B cell (primary cell): Measurements from ENCODE around the gene TBC1D9B. TPM values are rescaled to one million over a fixed set of nuclear protein-coding genes. Genes with fewer than 3 reads are reported as not detected.
A peak's percentile ranks its signal among the peaks of the same experiment; 100 is the strongest.

Experiments used
- ATAC-seq: fragments of 200-7000 bp; cut with Tn5 transposase; one replicate; pipeline ENCODE4 v1.10.0; 2021; ENCODE audit warnings: low read depth, mild to moderate bottlenecking, moderate number of reproducible peaks, moderate library complexity
- CTCF ChIA-PET: fragments of 350-600 bp; sonication (Branson Sonifier 250); formaldehyde crosslinking; loops from one replicate; lab custom pipeline; 2021; ENCODE audit warnings: antibody characterized with exemption, inconsistent platforms; lab: Charles Lee
- POLR2A ChIA-PET: fragments of 350-600 bp; sonication (Branson Sonifier 250); formaldehyde crosslinking; loops from one replicate; lab custom pipeline; 2021; ENCODE audit warnings: antibody characterized with exemption; lab: Charles Lee
- DNase-seq: peaks from one replicate; pipeline ENCODE4 v3.0.0; 2013
- H2AFZ ChIP-seq: 2 replicates; pipeline ENCODE4 v1.6.1; 2012; ENCODE audit warnings: mild to moderate bottlenecking, low read depth, low read length; ENCODE audit not compliant: insufficient read depth, poor library complexity, severe bottlenecking
- H3K27ac ChIP-seq, 2 donors: 1 replicate in 1 of 2; 2 replicates in 1 of 2; pipeline ENCODE4 v1.5.1; 2012 to 2013; ENCODE audit warnings: low read length in 2 of 2, mild to moderate bottlenecking in 2 of 2, moderate library complexity in 1 of 2
- H3K27me3 ChIP-seq, 4 experiments: fragments of 200-600 bp in 1 of 4; sonication (generic) in 1 of 4; replicated peaks in 1 of 4; 1 replicate in 2 of 4; 2 replicates in 2 of 4; pipeline versions ENCODE4 v1.6.1 to v1.7.0; 2013 to 2016; ENCODE audit warnings: low read length in 3 of 4, mild to moderate bottlenecking in 2 of 4, mixed read lengths in 1 of 4, moderate library complexity in 1 of 4; ENCODE audit not compliant: insufficient read depth in 4 of 4, control insufficient read depth in 3 of 4; ENCODE audit errors: control extremely low read depth in 1 of 4
- H3K36me3 ChIP-seq, 2 experiments: replicated peaks in 1 of 2; 1 replicate in 1 of 2; 2 replicates in 1 of 2; pipeline versions ENCODE4 v1.6.1 to v1.7.1; 2013; ENCODE audit warnings: low read length in 1 of 2; ENCODE audit not compliant: insufficient read depth in 2 of 2, control insufficient read depth in 1 of 2; ENCODE audit errors: control extremely low read depth in 1 of 2, extremely low read depth in 1 of 2
- H3K4me1 ChIP-seq, 2 donors: fragments of 200-600 bp in 1 of 2; sonication (generic) in 1 of 2; 1 replicate in 1 of 2; 2 replicates in 1 of 2; pipeline versions ENCODE4 v1.5.1 to v1.6.1; 2013 to 2017; ENCODE audit warnings: low read length in 2 of 2; ENCODE audit not compliant: control insufficient read depth in 2 of 2, insufficient read depth in 2 of 2
- H3K4me2 ChIP-seq: replicated peaks from 2 replicates; pipeline ENCODE3; 2012; ENCODE audit warnings: mild to moderate bottlenecking, low read depth, low read length; ENCODE audit not compliant: poor library complexity, severe bottlenecking
- H3K4me3 ChIP-seq, 5 experiments: fragments of 200-600 bp in 1 of 5; sonication (generic) in 1 of 5; 1 replicate in 3 of 5; 2 replicates in 2 of 5; pipeline versions ENCODE4 v1.5.1 to v1.7.0; 2011 to 2016; ENCODE audit warnings: low read length in 4 of 5, mild to moderate bottlenecking in 4 of 5, low read depth in 2 of 5, control low read depth in 1 of 5, moderate library complexity in 1 of 5; ENCODE audit not compliant: insufficient read depth in 1 of 5; ENCODE audit errors: control extremely low read depth in 1 of 5, extremely low read depth in 1 of 5
- H3K79me2 ChIP-seq: fragments of 200-600 bp; sonication (generic); one replicate; pipeline ENCODE4 v1.6.0; 2016; ENCODE audit warnings: low read length; ENCODE audit not compliant: control insufficient read depth, insufficient read depth
- H3K9ac ChIP-seq: fragments of 200-600 bp; sonication (generic); 2 replicates; pipeline ENCODE4 v1.6.1; 2017; ENCODE audit warnings: mild to moderate bottlenecking, low read length, moderate library complexity
- H3K9me3 ChIP-seq, 3 donors: one replicate each; pipeline versions ENCODE4 v1.6.1 to v1.7.1; 2013; ENCODE audit warnings: low read length in 2 of 3; ENCODE audit not compliant: control insufficient read depth in 2 of 3, insufficient read depth in 1 of 3; ENCODE audit errors: control extremely low read depth in 1 of 3
- H4K20me1 ChIP-seq: 2 replicates; pipeline ENCODE4 v1.6.0; 2012; ENCODE audit warnings: mild to moderate bottlenecking, low read length; ENCODE audit not compliant: insufficient read depth, control insufficient read depth, poor library complexity, severe bottlenecking
- H3K27ac Mint-ChIP-seq: one replicate; pipeline ENCODE4 v1.8.0; 2021; ENCODE audit warnings: mixed read lengths
- H3K27me3 Mint-ChIP-seq: one replicate; pipeline ENCODE4 v1.8.0; 2021; ENCODE audit warnings: mixed read lengths
- H3K4me1 Mint-ChIP-seq: one replicate; pipeline ENCODE4 v1.8.0; 2021; ENCODE audit warnings: mixed read lengths
- H3K4me3 Mint-ChIP-seq: one replicate; pipeline ENCODE4 v1.8.0; 2021; ENCODE audit warnings: mixed read lengths
- H3K9me3 Mint-ChIP-seq: one replicate; pipeline ENCODE4 v1.8.0; 2022; ENCODE audit warnings: mixed read lengths; ENCODE audit not compliant: insufficient read depth
- EZH2 ChIP-seq: IDR thresholded peaks from 2 replicates; pipeline ENCODE4 v1.6.1; 2012; ENCODE audit warnings: borderline replicate concordance, low read depth, mild to moderate bottlenecking, moderate library complexity, low read length; ENCODE audit not compliant: insufficient read depth, poor library complexity, severe bottlenecking
- WGBS: methylation state at CpG from one replicate; pipeline ENCODE4 v1.1.5; 2013; ENCODE audit warnings: missing lambda C conversion rate; ENCODE audit not compliant: insufficient coverage; 5-methylcytosine and 5-hydroxymethylcytosine counted together
- intact Hi-C: fragments of 100-400 bp; cut with micrococcal nuclease; formaldehyde crosslinking; loops from one replicate; pipeline ENCODE4 v1.10.0; 2022
- polyA plus RNA-seq: library from polyadenylated mRNA; depleted of rRNA; stranded (reverse); fragments of >200 nt; gene quantifications from 2 replicates; pipeline ENCODE4 v1.2.3, GENCODE V29; 2012
- total RNA-seq, 2 donors: library from RNA; stranded (reverse); fragments of 120-200 nt in 1 of 2; gene quantifications; 1 replicate in 1 of 2; 2 replicates in 1 of 2; pipeline versions ENCODE4 v1.2.3 to v1.2.4, GENCODE V29; 2013 to 2022
- TF ChIP-seq, protein P1 (sequence below): fragments of 200-600 bp; IDR thresholded peaks from one replicate; pipeline ENCODE4 v1.8.0; 2022; ENCODE audit warnings: antibody characterized with exemption, mild to moderate bottlenecking

The TBC1D9B gene
- total and polyA plus RNA-seq, 2 donors (not counting 1 experiment from before 2014, with no cell fraction given): 143 to 144 TPM

DNA sequence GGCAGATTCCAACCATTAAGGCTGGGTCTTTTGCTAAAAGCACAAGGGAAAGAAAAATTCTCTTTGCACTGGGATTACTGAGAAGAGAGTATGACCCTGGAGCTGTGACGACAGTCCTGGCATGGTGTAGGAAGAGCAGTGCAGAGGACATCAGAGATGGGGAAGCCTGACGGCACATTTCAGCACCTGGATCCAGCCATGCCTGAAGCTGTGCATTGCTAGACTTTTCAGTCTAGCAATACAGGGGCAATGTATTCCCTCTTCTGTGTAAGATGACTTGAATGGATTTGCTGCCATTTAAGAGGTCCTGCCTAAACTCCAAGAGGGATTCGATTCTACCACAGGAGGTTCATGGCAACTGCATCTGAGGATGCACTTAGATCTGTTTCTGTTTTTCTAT lies 36.7 kb downstream of the TBC1D9B start:
- Mint-ChIP-seq H3K27me3 (no peaks in the 10 kb centered on the region), H3K9me3 (no peaks in the 10 kb centered on the region), H3K4me3 (no peak overlapping the region), H3K4me1 (peaks cover 2% of the 10 kb centered on the region), H3K27ac (no peak overlapping the region)
- H3K4me1 ChIP-seq: no peaks in the 10 kb centered on the region
- H3K9ac ChIP-seq: no peak overlapping the region
- H3K4me3 ChIP-seq: no peak overlapping the region
- no peak overlapping the region for H2AFZ ChIP-seq
- no peak for DNase-seq
- TF ChIP-seq, protein P1, sequence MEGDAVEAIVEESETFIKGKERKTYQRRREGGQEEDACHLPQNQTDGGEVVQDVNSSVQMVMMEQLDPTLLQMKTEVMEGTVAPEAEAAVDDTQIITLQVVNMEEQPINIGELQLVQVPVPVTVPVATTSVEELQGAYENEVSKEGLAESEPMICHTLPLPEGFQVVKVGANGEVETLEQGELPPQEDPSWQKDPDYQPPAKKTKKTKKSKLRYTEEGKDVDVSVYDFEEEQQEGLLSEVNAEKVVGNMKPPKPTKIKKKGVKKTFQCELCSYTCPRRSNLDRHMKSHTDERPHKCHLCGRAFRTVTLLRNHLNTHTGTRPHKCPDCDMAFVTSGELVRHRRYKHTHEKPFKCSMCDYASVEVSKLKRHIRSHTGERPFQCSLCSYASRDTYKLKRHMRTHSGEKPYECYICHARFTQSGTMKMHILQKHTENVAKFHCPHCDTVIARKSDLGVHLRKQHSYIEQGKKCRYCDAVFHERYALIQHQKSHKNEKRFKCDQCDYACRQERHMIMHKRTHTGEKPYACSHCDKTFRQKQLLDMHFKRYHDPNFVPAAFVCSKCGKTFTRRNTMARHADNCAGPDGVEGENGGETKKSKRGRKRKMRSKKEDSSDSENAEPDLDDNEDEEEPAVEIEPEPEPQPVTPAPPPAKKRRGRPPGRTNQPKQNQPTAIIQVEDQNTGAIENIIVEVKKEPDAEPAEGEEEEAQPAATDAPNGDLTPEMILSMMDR: no peak
- TF ChIP-seq EZH2: no peak
- no peaks in the 10 kb centered on the region for H3K27me3 ChIP-seq
- no peaks in the 10 kb centered on the region for H3K9me3 ChIP-seq
- H3K4me2 ChIP-seq: no peak overlapping the region
- intact Hi-C loops: no loop called here
- H4K20me1 ChIP-seq: no peaks in the 10 kb centered on the region
- ATAC-seq: no peak
- no peaks in the 10 kb centered on the region for H3K79me2 ChIP-seq
- H3K27ac ChIP-seq: no peak overlapping the region
- POLR2A ChIA-PET: no interaction called here
- 97% methylated on average over 3 of the region's 3 CpGs for WGBS
- CTCF ChIA-PET: interaction anchor here (1.1 kb wide), 2 partner anchors 69 to 102 kb away, joined by 3 read pairs; no protein-coding TSS in a partner anchor
- H3K36me3 ChIP-seq: peaks cover 1 to 57% of the 10 kb centered on the region in 2 experiments

DNA sequence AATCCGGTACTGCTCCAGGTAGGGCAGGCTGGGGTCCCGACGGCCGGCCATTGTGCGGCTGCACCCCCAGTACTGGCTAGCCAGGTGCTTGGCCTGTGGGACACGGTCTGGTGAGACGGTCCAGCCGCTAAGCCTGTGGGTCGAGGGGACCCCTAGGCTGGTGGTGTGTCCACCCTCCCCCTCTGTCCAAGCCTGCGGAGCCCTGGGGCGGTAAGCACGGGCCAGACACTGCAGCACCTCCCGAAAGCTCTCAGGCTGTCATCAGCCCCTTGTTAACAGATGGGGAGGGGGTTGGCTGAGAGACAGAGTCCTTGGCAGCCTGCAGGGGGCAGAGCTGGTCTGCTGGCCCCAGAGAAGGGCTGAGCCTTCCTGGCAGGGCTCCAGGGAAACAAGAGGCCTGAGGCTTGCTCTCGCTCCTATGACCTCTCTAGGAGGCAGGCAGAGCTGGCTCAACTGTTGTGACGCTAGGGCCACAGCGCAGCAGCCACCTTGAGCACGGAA lies 37.2 kb downstream of the TBC1D9B start:
- Histone ChIP-seq H3K4me2 (no peak overlapping the region), H3K36me3 (peaks cover 1 to 55% of the 10 kb centered on the region in 2 experiments), H2AFZ (no peak overlapping the region), H3K9me3 (no peaks in the 10 kb centered on the region), H3K27me3 (no peaks in the 10 kb centered on the region), H3K9ac (no peak overlapping the region), H3K27ac (no peak overlapping the region), H3K4me1 (no peaks in the 10 kb centered on the region), H3K79me2 (no peaks in the 10 kb centered on the region), H4K20me1 (no peaks in the 10 kb centered on the region), H3K4me3 (no peak overlapping the region)
- intact Hi-C loops: no loop called here
- no peak for ATAC-seq
- Mint-ChIP-seq H3K27me3 (no peaks in the 10 kb centered on the region), H3K27ac (no peak overlapping the region), H3K4me3 (no peak overlapping the region), H3K9me3 (no peaks in the 10 kb centered on the region), H3K4me1 (peaks cover 2% of the 10 kb centered on the region)
- POLR2A ChIA-PET: no interaction called here
- CTCF ChIA-PET: interaction anchor here (1.1 kb wide), 2 partner anchors 68 to 103 kb away, joined by 3 read pairs; no protein-coding TSS in a partner anchor
- TF ChIP-seq EZH2: no peak
- TF ChIP-seq, protein P1: no peak
- WGBS: 98% methylated on average over 17 of the region's 17 CpGs
- DNase-seq: peak; percentile 27
